IMR-90 (cell line): ENCODE measurements around the gene ADM5. TPM values are rescaled to one million over a fixed set of nuclear protein-coding genes. Genes with fewer than 3 reads are reported as not detected.

Experiments used
- ATAC-seq: fragments of 200-7000 bp; cut with Tn5 transposase; 2 replicates; pipeline ENCODE4 v1.9.1; 2020; ENCODE audit warnings: low read depth, mild to moderate bottlenecking, moderate library complexity
- BruUV-seq: library from RNA; stranded (reverse); fragments of 400-500 nt; replicated peaks from 2 replicates; lab custom pipeline; 2021; lab: Mats Ljungman, UMichigan
- CTCF ChIA-PET: fragments of 300-600 bp; formaldehyde crosslinking; extraction: SDS; loops from one replicate; lab custom pipeline; 2021; ENCODE audit warnings: antibody characterized with exemption; lab: Yijun Ruan, JAX
- POLR2A ChIA-PET: fragments of 300-600 bp; sonication (Branson Sonifier 250); formaldehyde crosslinking; loops from one replicate; lab custom pipeline; 2022; ENCODE audit warnings: antibody characterized with exemption; ENCODE audit not compliant: unreplicated experiment; lab: Charles Lee
- DNase-seq: peaks from one replicate; pipeline ENCODE4 v3.0.0; 2013
- H2AFZ ChIP-seq: replicated peaks from 2 replicates; pipeline ENCODE3; 2013; ENCODE audit warnings: low read length, mild to moderate bottlenecking; ENCODE audit not compliant: poor library complexity
- H2AK5ac ChIP-seq: 2 replicates; pipeline ENCODE4 v1.6.1; 2013; ENCODE audit warnings: low read depth, low read length, inconsistent platforms
- H2AK9ac ChIP-seq: replicated peaks from 2 replicates; pipeline ENCODE3; 2013; ENCODE audit warnings: mild to moderate bottlenecking, low read depth, low read length, moderate library complexity; ENCODE audit not compliant: poor library complexity
- H2BK120ac ChIP-seq: 2 replicates; pipeline ENCODE4 v1.6.1; 2013; ENCODE audit warnings: low read depth, low read length, inconsistent platforms
- H2BK15ac ChIP-seq: 3 replicates; pipeline ENCODE4 v1.6.1; 2013; ENCODE audit warnings: low read depth, low read length, inconsistent platforms
- H2BK20ac ChIP-seq: 2 replicates; pipeline ENCODE4 v1.6.1; 2013; ENCODE audit warnings: low read depth, mild to moderate bottlenecking, inconsistent platforms, low read length, moderate library complexity
- H2BK5ac ChIP-seq: 2 replicates; pipeline ENCODE4 v1.6.1; 2013; ENCODE audit warnings: mild to moderate bottlenecking, low read depth, low read length, inconsistent platforms; ENCODE audit not compliant: poor library complexity, severe bottlenecking
- H3K14ac ChIP-seq: replicated peaks from 2 replicates; pipeline ENCODE4 v1.6.1; 2013; ENCODE audit warnings: low read depth, low read length, inconsistent platforms
- H3K18ac ChIP-seq: 2 replicates; pipeline ENCODE4 v1.6.1; 2013; ENCODE audit warnings: low read depth, low read length, control low read depth
- H3K23ac ChIP-seq: 2 replicates; pipeline ENCODE4 v1.6.1; 2013; ENCODE audit warnings: low read depth, low read length, inconsistent platforms
- H3K27ac ChIP-seq: 2 replicates; pipeline ENCODE4 v1.5.1; 2013; ENCODE audit warnings: mild to moderate bottlenecking, control low read depth, low read length; ENCODE audit not compliant: insufficient read depth
- H3K27me3 ChIP-seq: 2 replicates; pipeline ENCODE4 v1.6.1; 2013; ENCODE audit warnings: low read length; ENCODE audit not compliant: control insufficient read depth, insufficient read depth
- H3K36me3 ChIP-seq: 2 replicates; pipeline ENCODE4 v1.6.1; 2013; ENCODE audit warnings: low read length, mixed read lengths; ENCODE audit not compliant: control insufficient read depth, insufficient read depth
- H3K4ac ChIP-seq: 2 replicates; pipeline ENCODE4 v1.6.1; 2013; ENCODE audit warnings: low read depth, low read length, inconsistent platforms
- H3K4me1 ChIP-seq: 2 replicates; pipeline ENCODE4 v1.6.1; 2013; ENCODE audit warnings: low read length, mixed read lengths; ENCODE audit not compliant: control insufficient read depth, insufficient read depth
- H3K4me2 ChIP-seq: 2 replicates; pipeline ENCODE4 v1.6.1; 2013; ENCODE audit warnings: low read depth, mild to moderate bottlenecking, control low read depth, low read length, moderate library complexity
- H3K4me3 ChIP-seq: 2 replicates; pipeline ENCODE4 v1.5.1; 2013; ENCODE audit warnings: low read depth, mild to moderate bottlenecking, control low read depth, low read length, moderate library complexity; ENCODE audit not compliant: insufficient read depth
- H3K56ac ChIP-seq: 2 replicates; pipeline ENCODE4 v1.6.1; 2013; ENCODE audit warnings: low read length, inconsistent platforms; ENCODE audit not compliant: insufficient read depth; ENCODE audit errors: extremely low read depth
- H3K79me1 ChIP-seq, 2 experiments: 2 replicates each; pipeline ENCODE4 v1.6.1; 2013; ENCODE audit warnings: low read length in 2 of 2, inconsistent platforms in 1 of 2, low read depth in 1 of 2
- H3K9ac ChIP-seq: 2 replicates; pipeline ENCODE4 v1.6.1; 2013; ENCODE audit warnings: low read depth, low read length, control low read depth
- H3K9me1 ChIP-seq: 2 replicates; pipeline ENCODE4 v1.6.1; 2013; ENCODE audit warnings: low read length, inconsistent platforms; ENCODE audit not compliant: insufficient read depth
- H3K9me3 ChIP-seq: 2 replicates; pipeline ENCODE4 v1.6.1; 2013; ENCODE audit warnings: low read length; ENCODE audit not compliant: control insufficient read depth, insufficient read depth
- H4K20me1 ChIP-seq: 2 replicates; pipeline ENCODE4 v1.6.1; 2013; ENCODE audit warnings: low read length, inconsistent platforms; ENCODE audit not compliant: insufficient read depth
- H4K5ac ChIP-seq: 2 replicates; pipeline ENCODE4 v1.6.1; 2013; ENCODE audit warnings: mild to moderate bottlenecking, low read depth, low read length, control low read depth
- H4K8ac ChIP-seq, 2 experiments: 2 replicates each; pipeline ENCODE4 v1.6.1; 2013; ENCODE audit warnings: low read depth in 2 of 2, low read length in 2 of 2, control low read depth in 1 of 2, inconsistent platforms in 1 of 2
- H4K91ac ChIP-seq: 2 replicates; pipeline ENCODE4 v1.6.1; 2013; ENCODE audit warnings: low read depth, low read length, inconsistent platforms; ENCODE audit not compliant: insufficient read depth
- BHLHE40 ChIP-seq: fragments of 150-350 bp; IDR thresholded peaks from 2 replicates; pipeline ENCODE4 v1.6.1; 2016; ENCODE audit warnings: mild to moderate bottlenecking, low read depth, low read length
- CEBPB ChIP-seq: IDR thresholded peaks from 2 replicates; pipeline ENCODE4 v1.6.1; 2012; ENCODE audit warnings: low read depth, low read length, improper control_type of control experiment
- CHD1 ChIP-seq: IDR thresholded peaks from 2 replicates; pipeline ENCODE4 v1.6.1; 2012; ENCODE audit warnings: low read depth, low read length, improper control_type of control experiment
- ELK1 ChIP-seq: fragments of 150-350 bp; IDR thresholded peaks from 2 replicates; pipeline ENCODE4 v1.6.1; 2016; ENCODE audit warnings: low read depth, mild to moderate bottlenecking, low read length, moderate library complexity, borderline replicate concordance
- FOS ChIP-seq: fragments of 150-350 bp; IDR thresholded peaks from 2 replicates; pipeline ENCODE4 v1.6.1; 2016; ENCODE audit warnings: low read depth, low read length
- MAFK ChIP-seq: IDR thresholded peaks from 2 replicates; pipeline ENCODE4 v1.6.1; 2012; ENCODE audit warnings: low read depth, low read length, improper control_type of control experiment
- MAZ ChIP-seq: IDR thresholded peaks from 2 replicates; pipeline ENCODE4 v1.6.1; 2012; ENCODE audit warnings: low read depth, mild to moderate bottlenecking, low read length, improper control_type of control experiment, moderate library complexity, borderline replicate concordance
- MXI1 ChIP-seq: IDR thresholded peaks from 2 replicates; pipeline ENCODE4 v1.6.1; 2012; ENCODE audit warnings: low read depth, mild to moderate bottlenecking, low read length, moderate library complexity, borderline replicate concordance
- NFE2L2 ChIP-seq: fragments of 150-350 bp; IDR thresholded peaks from 2 replicates; pipeline ENCODE4 v1.6.1; 2016; ENCODE audit warnings: low read depth, mild to moderate bottlenecking, low read length
- POLR2A ChIP-seq: IDR thresholded peaks from 2 replicates; pipeline ENCODE4 v1.6.1; 2012; ENCODE audit warnings: mild to moderate bottlenecking, low read depth, low read length
- RCOR1 ChIP-seq: IDR thresholded peaks from 2 replicates; pipeline ENCODE4 v1.6.1; 2012; ENCODE audit warnings: mild to moderate bottlenecking, low read length, improper control_type of control experiment; ENCODE audit not compliant: insufficient replicate concordance
- RFX5 ChIP-seq: IDR thresholded peaks from 2 replicates; pipeline ENCODE4 v1.8.0; 2012; ENCODE audit warnings: low read depth, mild to moderate bottlenecking, low read length, moderate library complexity
- SMC3 ChIP-seq: fragments of 150-350 bp; IDR thresholded peaks from 2 replicates; pipeline ENCODE4 v1.6.1; 2016; ENCODE audit warnings: low read depth, mild to moderate bottlenecking, antibody characterized with exemption, low read length, moderate library complexity
- USF2 ChIP-seq: fragments of 150-350 bp; IDR thresholded peaks from 2 replicates; pipeline ENCODE4 v1.6.1; 2017; ENCODE audit warnings: mild to moderate bottlenecking, antibody characterized with exemption, low read length, low read depth
- WGBS, 2 experiments: methylation state at CpG; one replicate each; pipeline versions ENCODE4 v1.1.5 to v1.1.7; 2013; ENCODE audit warnings: missing lambda C conversion rate in 2 of 2; ENCODE audit not compliant: insufficient read length in 1 of 2; ENCODE audit errors: extremely low coverage in 2 of 2; 5-methylcytosine and 5-hydroxymethylcytosine counted together
- dilution Hi-C: fragments of 300-500 bp; cut with HindIII; formaldehyde crosslinking; loops from one replicate; pipeline ENCODE4 v1.14.3; 2018; ENCODE audit warnings: low sequenced_read_pairs; ENCODE audit not compliant: unreplicated experiment
- in situ Hi-C: fragments of 300-500 bp; cut with MboI; formaldehyde crosslinking; loops from 3 replicates; pipeline ENCODE4 v1.14.3; 2019; ENCODE audit warnings: low sequenced_read_pairs, inconsistent platforms, mixed read lengths
- intact Hi-C: fragments of 100-400 bp; cut with micrococcal nuclease; formaldehyde crosslinking; loops from 2 replicates; pipeline ENCODE4 v1.10.0; 2022
- polyA plus RNA-seq, 3 experiments: library from polyadenylated mRNA; depleted of rRNA; stranded (reverse); fragments of >200 nt; gene quantifications; 2 replicates each; pipeline ENCODE4 v1.2.3, GENCODE V29; 2012; ENCODE audit warnings: low replicate concordance in 1 of 3
- total RNA-seq: library from RNA; depleted of rRNA; stranded (reverse); fragments of >200 nt; gene quantifications from 2 replicates; pipeline ENCODE4 v1.2.3, GENCODE V29; 2012

ADM5 gene
- total and polyA plus RNA-seq, 2 of the 4 experiments (the other 2 are of a cell fraction): 0.18 to 0.99 TPM

- Histone ChIP-seq H3K9ac (no peak overlapping the region), H2AFZ (no peak overlapping the region), H2BK120ac (no peak overlapping the region), H3K27ac (no peak overlapping the region), H3K9me1 (no peaks in the 10 kb centered on the region), H3K14ac (no peak overlapping the region), H3K4ac (no peak overlapping the region), H2BK5ac (no peak overlapping the region), H3K79me1 (peaks cover 12 to 48% of the 10 kb centered on the region in 2 experiments; a peak in 2 of 4 replicates), H4K8ac (no peak overlapping the region), H3K18ac (no peak overlapping the region), H3K4me1 (no peaks in the 10 kb centered on the region), H2BK20ac (no peak overlapping the region), H3K9me3 (no peaks in the 10 kb centered on the region), H4K5ac (no peak overlapping the region), H3K36me3 (peaks cover 84% of the 10 kb centered on the region), H3K23ac (no peak overlapping the region), H4K91ac (no peak overlapping the region), H2AK5ac (no peak overlapping the region), H4K20me1 (peaks cover 28% of the 10 kb centered on the region), H3K4me3 (no peak overlapping the region), H3K27me3 (no peaks in the 10 kb centered on the region), H3K56ac (no peak overlapping the region), H2AK9ac (peak overlapping the region; percentile 42), H2BK15ac (no peak overlapping the region), H3K4me2 (no peak overlapping the region)
- BruUV-seq: no TSS peak
- intact Hi-C loops: no loop called here
- no peak for ATAC-seq
- POLR2A ChIA-PET: interaction anchor here (1.0 kb wide), 1 partner anchor 16 kb away, joined by 3 read pairs; no protein-coding TSS in a partner anchor
- CTCF ChIA-PET: interaction anchor here (0.6 to 1.1 kb wide), 2 partner anchors 13 to 1565 kb away, joined by 3 read pairs; partner anchors contain the start of gene SCAF1
- 93% methylated on average over 9 of the region's 23 CpGs; no CpG with 5 or more reads in 1 of the 2 experiments for WGBS, 2 experiments
- DNase-seq: no peak
- dilution Hi-C loops: no loop called here
- in situ Hi-C loops: no loop called here
- TF ChIP-seq BHLHE40 (no peak), RFX5 (no peak), USF2 (no peak), ELK1 (no peak), NFE2L2 (no peak), SMC3 (no peak), CEBPB (no peak), MAZ (no peak), MXI1 (no peak), RCOR1 (no peak), FOS (no peak), MAFK (no peak), POLR2A (no peak), CHD1 (no peak)
These were observed 33.6 kb upstream of the ADM5 start for GRCh38 chr19:49655570-49656455.
